ENCODE data around the gene GNAI3. TPM values are rescaled to one million over a fixed set of nuclear protein-coding genes. Genes with fewer than 3 reads are reported as not detected.

The GNAI3 gene
- total RNA-seq, 1 experiment from 2014 or later: 10.0 TPM

DNA sequence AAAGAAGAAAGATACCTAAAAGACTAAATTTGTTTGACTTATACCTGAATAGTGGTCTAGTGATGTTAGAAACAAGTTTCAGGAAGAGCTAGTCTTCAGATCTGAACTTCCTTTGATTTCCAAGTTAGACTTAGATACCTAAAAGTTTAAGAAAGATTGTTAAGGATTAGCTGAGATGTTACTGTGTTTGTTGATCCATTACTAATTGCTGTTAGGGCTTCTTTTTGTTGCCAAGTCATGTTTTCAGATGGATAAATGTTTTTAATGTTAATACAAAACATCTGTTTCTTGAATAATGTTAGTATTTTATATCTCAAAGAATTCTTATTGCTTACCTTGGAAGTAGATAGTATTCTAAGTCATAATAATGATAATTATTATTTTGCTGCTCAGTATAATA is 11.6 kb downstream of the GNAI3 start:
- H3K9me3 ChIP-seq (ENCODE audit: insufficient read depth, low read depth): no peaks in the 10 kb centered on the region
- intact Hi-C loops (cut with micrococcal nuclease; ENCODE audit: unreplicated experiment): no loop called here
- no peaks in the 10 kb centered on the region for H3K9me2 ChIP-seq (ENCODE audit: insufficient read depth)
- H3K4me1 ChIP-seq (replicated peaks; ENCODE audit: insufficient read depth): peaks cover 18% of the 10 kb centered on the region
- H3K36me3 ChIP-seq (ENCODE audit: low read depth): no peaks in the 10 kb centered on the region
- no peaks in the 10 kb centered on the region for H3F3A ChIP-seq (ENCODE audit: insufficient read depth, low read depth)
- no peak overlapping the region for H3K4me2 ChIP-seq
- H3K4me3 ChIP-seq: no peak overlapping the region
- TF ChIP-seq, protein P1, sequence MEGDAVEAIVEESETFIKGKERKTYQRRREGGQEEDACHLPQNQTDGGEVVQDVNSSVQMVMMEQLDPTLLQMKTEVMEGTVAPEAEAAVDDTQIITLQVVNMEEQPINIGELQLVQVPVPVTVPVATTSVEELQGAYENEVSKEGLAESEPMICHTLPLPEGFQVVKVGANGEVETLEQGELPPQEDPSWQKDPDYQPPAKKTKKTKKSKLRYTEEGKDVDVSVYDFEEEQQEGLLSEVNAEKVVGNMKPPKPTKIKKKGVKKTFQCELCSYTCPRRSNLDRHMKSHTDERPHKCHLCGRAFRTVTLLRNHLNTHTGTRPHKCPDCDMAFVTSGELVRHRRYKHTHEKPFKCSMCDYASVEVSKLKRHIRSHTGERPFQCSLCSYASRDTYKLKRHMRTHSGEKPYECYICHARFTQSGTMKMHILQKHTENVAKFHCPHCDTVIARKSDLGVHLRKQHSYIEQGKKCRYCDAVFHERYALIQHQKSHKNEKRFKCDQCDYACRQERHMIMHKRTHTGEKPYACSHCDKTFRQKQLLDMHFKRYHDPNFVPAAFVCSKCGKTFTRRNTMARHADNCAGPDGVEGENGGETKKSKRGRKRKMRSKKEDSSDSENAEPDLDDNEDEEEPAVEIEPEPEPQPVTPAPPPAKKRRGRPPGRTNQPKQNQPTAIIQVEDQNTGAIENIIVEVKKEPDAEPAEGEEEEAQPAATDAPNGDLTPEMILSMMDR (conservative IDR thresholded peaks at IDR 0.05): no peak
- TF ChIP-seq EZH2 (IDR thresholded peaks at IDR 0.05; ENCODE audit: low read depth): no peak
- ChIA-PET CTCF (no interaction called here), POLR2A (ENCODE audit: unreplicated experiment) (interaction anchor here (0.6 kb wide), 3 partner anchors 10 to 455 kb away, joined by 3 to 5 read pairs (median 4); no protein-coding TSS in a partner anchor)
- H3K27ac ChIP-seq: peak overlapping the region; percentile 10; the same call in 1 of the 2 replicates
- no peak overlapping the region for H2AFZ ChIP-seq
- DNase-seq: no peak
- no peaks in the 10 kb centered on the region for H3K27me3 ChIP-seq (ENCODE audit: insufficient read depth, low read depth)
- no TSS peak for BruUV-seq (replicated peaks)
- peaks cover 90% of the 10 kb centered on the region for H4K20me1 ChIP-seq (ENCODE audit: insufficient read depth)
- peaks cover 100% of the 10 kb centered on the region for H3K79me2 ChIP-seq (ENCODE audit: low read depth)

DNA sequence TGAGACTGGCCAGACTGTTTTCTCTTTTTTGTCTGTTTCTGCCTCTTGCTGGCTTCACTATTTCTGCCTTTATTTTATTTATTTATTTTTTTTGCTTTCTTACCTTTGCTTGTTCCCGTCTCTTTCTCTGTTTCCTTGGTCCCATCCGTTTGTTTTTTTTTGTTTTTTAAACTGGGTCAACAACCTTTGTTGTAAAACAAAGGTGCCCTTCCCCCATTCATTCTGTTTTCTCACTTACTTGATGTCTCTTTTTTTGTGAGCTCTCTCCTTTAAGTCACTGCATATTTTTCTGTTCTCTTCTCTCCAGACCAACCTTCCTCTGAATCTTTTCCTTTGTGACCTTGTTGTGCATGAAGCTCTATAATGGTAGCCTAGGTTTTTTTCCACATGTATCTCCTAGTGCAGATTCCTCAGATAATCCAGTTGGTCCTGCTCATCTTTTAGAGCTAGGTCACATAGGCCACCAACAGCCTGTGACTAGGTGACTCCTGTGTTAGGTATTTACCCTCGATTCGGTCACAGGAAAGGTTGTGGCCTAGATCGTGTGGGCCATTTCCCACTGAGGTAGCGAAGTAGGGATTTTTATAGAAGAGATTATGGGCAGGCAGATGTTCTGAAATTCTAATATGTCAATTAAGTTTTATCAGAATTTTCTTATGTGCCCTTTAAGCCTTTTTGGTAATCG is 15.9 kb downstream of the GNAI3 start:
- Histone ChIP-seq H3F3A (ENCODE audit: insufficient read depth, low read depth) (peaks cover 22% of the 10 kb centered on the region), H3K4me1 (replicated peaks; ENCODE audit: insufficient read depth) (peaks cover 39% of the 10 kb centered on the region), H3K4me2 (no peak overlapping the region), H3K27me3 (ENCODE audit: insufficient read depth, low read depth) (no peaks in the 10 kb centered on the region), H3K9me2 (ENCODE audit: insufficient read depth) (no peaks in the 10 kb centered on the region), H2AFZ (no peak overlapping the region), H3K79me2 (ENCODE audit: low read depth) (peaks cover 100% of the 10 kb centered on the region), H4K20me1 (ENCODE audit: insufficient read depth) (peaks cover 53% of the 10 kb centered on the region), H3K9me3 (ENCODE audit: insufficient read depth, low read depth) (no peaks in the 10 kb centered on the region), H3K36me3 (ENCODE audit: low read depth) (no peaks in the 10 kb centered on the region), H3K4me3 (no peak overlapping the region), H3K27ac (no peak overlapping the region)
- ChIA-PET POLR2A (ENCODE audit: unreplicated experiment) (interaction anchor here (0.6 to 0.8 kb wide), 2 partner anchors 16 to 339 kb away, joined by 4 to 10 read pairs; partner anchors contain the start of gene GNAI3), CTCF (no interaction called here)
- no TSS peak for BruUV-seq (replicated peaks)
- intact Hi-C loops (cut with micrococcal nuclease; ENCODE audit: unreplicated experiment): no loop called here
- TF ChIP-seq, protein P1 (conservative IDR thresholded peaks at IDR 0.05): no peak
- no peak for TF ChIP-seq EZH2 (IDR thresholded peaks at IDR 0.05; ENCODE audit: low read depth)
- no peak for DNase-seq

DNA sequence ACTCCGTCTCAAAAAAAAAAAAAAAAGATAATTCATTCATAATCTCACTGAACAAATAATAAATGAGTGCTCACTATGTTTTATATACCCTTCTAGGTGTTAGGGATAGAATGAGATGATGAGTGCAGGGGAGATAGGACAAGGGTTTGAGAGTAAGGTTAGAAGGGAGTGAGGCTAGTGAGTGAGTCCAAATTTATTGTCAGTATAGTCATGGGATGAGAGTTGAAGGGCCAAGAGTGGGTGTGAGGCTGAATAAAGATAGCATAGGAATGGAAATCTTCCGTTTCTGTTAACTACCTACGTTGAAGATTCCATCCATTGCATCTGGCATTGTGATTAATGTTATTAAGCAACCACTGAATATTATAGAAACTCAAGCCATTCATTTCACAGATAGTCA is 16.8 kb downstream of the GNAI3 start:
- no peak overlapping the region for H3K4me3 ChIP-seq
- no peaks in the 10 kb centered on the region for H3K27me3 ChIP-seq (ENCODE audit: insufficient read depth, low read depth)
- no TSS peak for BruUV-seq (replicated peaks)
- intact Hi-C loops (cut with micrococcal nuclease; ENCODE audit: unreplicated experiment): no loop called here
- no peak overlapping the region for H2AFZ ChIP-seq
- no peak overlapping the region for H3K4me2 ChIP-seq
- H3K27ac ChIP-seq: no peak overlapping the region
- no peak for DNase-seq
- H4K20me1 ChIP-seq (ENCODE audit: insufficient read depth): peaks cover 50% of the 10 kb centered on the region
- H3K79me2 ChIP-seq (ENCODE audit: low read depth): peaks cover 100% of the 10 kb centered on the region
- no peaks in the 10 kb centered on the region for H3K9me3 ChIP-seq (ENCODE audit: insufficient read depth, low read depth)
- peaks cover 32% of the 10 kb centered on the region for H3F3A ChIP-seq (ENCODE audit: insufficient read depth, low read depth)
- no peaks in the 10 kb centered on the region for H3K9me2 ChIP-seq (ENCODE audit: insufficient read depth)
- no peak for TF ChIP-seq EZH2 (IDR thresholded peaks at IDR 0.05; ENCODE audit: low read depth)
- TF ChIP-seq, protein P1 (conservative IDR thresholded peaks at IDR 0.05): no peak
- ChIA-PET CTCF (no interaction called here), POLR2A (ENCODE audit: unreplicated experiment) (no interaction called here)
- H3K4me1 ChIP-seq (replicated peaks; ENCODE audit: insufficient read depth): peaks cover 48% of the 10 kb centered on the region
- H3K36me3 ChIP-seq (ENCODE audit: low read depth): no peaks in the 10 kb centered on the region

All from PC-9 (cell line).